GM06990 (cell line): ENCODE results near the gene CCT6B.
"Not testable (repeated sequence)": the region's sequence is repeated elsewhere in the genome, so short reads cannot be mapped to it uniquely, and the experiment has no call there.

Source experiments
- DNase-seq: peaks from one replicate; pipeline ENCODE4 v3.0.0-alpha.2; 2011; ENCODE audit not compliant: insufficient read length; ENCODE audit errors: extremely low read depth
- H3K27me3 ChIP-seq: replicated peaks from 2 replicates; pipeline ENCODE4 v1.6.0; 2011; ENCODE audit warnings: low read length; ENCODE audit not compliant: control insufficient read depth, insufficient read depth
- H3K36me3 ChIP-seq: 2 replicates; pipeline ENCODE4 v1.5.1; 2011; ENCODE audit warnings: low read length; ENCODE audit not compliant: control insufficient read depth, insufficient read depth
- H3K4me3 ChIP-seq: replicated peaks from 2 replicates; pipeline ENCODE4 v1.5.1; 2011; ENCODE audit warnings: low read depth, mild to moderate bottlenecking, control low read depth, low read length
- CTCF ChIP-seq: IDR thresholded peaks from 2 replicates; pipeline ENCODE4 v1.5.1; 2011; ENCODE audit warnings: low read length, control low read depth, mild to moderate bottlenecking, inconsistent platforms; ENCODE audit not compliant: insufficient read depth, poor library complexity, severe bottlenecking

CCT6B gene

DNA sequence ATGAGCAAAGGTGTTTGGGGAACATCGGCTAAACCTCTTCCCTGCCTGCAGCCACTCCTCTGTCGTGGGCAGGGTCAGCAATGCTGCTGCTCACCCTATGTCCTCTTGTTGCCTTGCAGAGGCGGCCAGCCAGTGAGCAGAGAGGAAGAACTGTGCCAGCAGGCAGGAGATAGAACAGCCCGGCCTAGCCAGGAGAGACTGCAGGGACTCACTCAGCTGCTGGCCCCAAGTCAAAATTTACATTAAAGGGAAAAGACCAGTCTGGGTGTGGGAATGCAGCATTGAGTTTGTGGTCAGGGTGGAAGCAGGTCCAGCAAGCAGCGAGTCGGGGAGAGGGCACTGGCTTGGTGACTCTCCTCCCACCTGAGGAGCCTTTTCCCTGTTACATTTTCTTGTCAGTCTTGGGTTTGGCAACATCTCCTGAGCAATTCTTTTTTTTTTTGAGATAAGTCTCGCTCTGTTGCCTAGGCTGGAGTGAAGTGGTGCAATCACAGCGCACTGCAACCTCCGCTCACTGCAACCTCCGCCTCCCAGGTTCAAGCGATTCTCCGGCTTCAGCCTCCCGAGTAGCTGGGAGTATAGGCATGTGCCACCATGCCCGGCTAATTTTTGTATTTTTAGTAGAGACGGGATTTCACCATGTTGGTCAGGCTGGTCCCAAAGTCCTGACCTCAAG lies 41.8 kb upstream of the CCT6B start:
- no peak for DNase-seq
- no peak overlapping the region for H3K4me3 ChIP-seq
- TF ChIP-seq CTCF: no peak
- peaks cover 27% of the 10 kb centered on the region for H3K36me3 ChIP-seq
- no peaks in the 10 kb centered on the region for H3K27me3 ChIP-seq

GRCh38 chr17:35001549-35001948 lies 40.3 kb upstream of the CCT6B start:
- TF ChIP-seq CTCF: no peak
- Histone ChIP-seq H3K4me3 (no peak overlapping the region), H3K36me3 (peaks cover 26% of the 10 kb centered on the region), H3K27me3 (no peaks in the 10 kb centered on the region)
- DNase-seq: no peak

DNA sequence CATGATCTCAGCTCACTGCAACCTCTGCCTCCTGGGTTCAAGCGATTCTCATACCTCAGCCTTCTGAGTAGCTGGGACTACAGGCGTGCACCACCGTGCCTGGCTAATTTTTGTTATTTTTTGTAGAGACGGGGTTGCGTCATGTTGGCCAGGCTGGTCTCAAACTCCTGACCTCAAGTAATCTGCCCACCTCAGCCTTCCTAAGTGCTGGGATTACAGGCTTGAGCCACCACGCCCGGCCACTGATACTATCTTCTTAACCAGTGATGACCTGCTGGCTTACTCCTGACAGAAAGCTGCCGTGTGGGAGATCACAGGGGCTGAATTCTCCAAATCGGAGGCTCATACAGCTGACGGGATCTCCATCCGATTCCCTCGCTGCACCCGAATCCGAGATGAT lies 39.7 kb upstream of the CCT6B start:
- DNase-seq, H3K27me3 ChIP-seq, H3K4me3 ChIP-seq: not testable (repeated sequence)
- H3K36me3 ChIP-seq: peaks cover 31% of the 10 kb centered on the region

DNA sequence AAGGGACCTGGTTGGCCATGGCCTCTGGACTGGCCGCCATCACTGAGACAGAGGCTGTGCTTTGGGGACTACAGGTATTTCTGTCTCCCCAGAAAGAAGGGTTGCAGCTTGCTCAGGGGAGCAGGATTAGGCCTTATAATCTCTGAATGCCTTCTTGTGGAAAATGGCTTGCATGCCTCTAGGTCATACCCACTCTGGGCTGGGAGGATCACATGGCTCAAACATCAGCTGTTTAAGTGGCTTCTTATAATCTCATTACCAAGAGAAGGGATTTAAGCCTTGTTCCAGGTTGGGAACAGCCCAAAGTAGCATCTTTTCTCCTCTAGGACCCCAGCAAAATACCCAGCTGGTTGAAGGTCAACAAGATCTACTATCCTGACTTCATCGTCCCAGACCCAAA lies 38.2 kb upstream of the CCT6B start:
- Histone ChIP-seq H3K4me3 (no peak overlapping the region), H3K36me3 (peaks cover 35% of the 10 kb centered on the region), H3K27me3 (no peaks in the 10 kb centered on the region)
- no peak for DNase-seq
- no peak for TF ChIP-seq CTCF

GRCh38 chr17:34998205-34998604 lies 36.9 kb upstream of the CCT6B start:
- Histone ChIP-seq H3K4me3 (no peak overlapping the region), H3K27me3 (no peaks in the 10 kb centered on the region), H3K36me3 (peaks cover 37% of the 10 kb centered on the region)
- TF ChIP-seq CTCF: peak; percentile 95
- peak; percentile 68 for DNase-seq

GRCh38 chr17:34997355-34997862 lies 36.1 kb upstream of the CCT6B start:
- Histone ChIP-seq H3K36me3 (peaks cover 37% of the 10 kb centered on the region), H3K27me3 (no peaks in the 10 kb centered on the region), H3K4me3 (no peak overlapping the region)
- no peak for TF ChIP-seq CTCF
- no peak for DNase-seq
